Neural cell (in vitro differentiated cells): ENCODE measurements around the gene MSI1. TPM values are rescaled to one million over a fixed set of nuclear protein-coding genes. Genes with fewer than 3 reads are reported as not detected.

Experiments used
- H2AFZ ChIP-seq: fragments of 200-600, 300-800 bp; sonication (generic), shearing (Covaris generic); 2 replicates; pipeline ENCODE4 v1.6.0; 2014; ENCODE audit warnings: low read depth, mild to moderate bottlenecking, antibody characterized with exemption, low read length, moderate library complexity
- H3F3A ChIP-seq: fragments of 200-600 bp; shearing (Covaris generic); 2 replicates; pipeline ENCODE4 v1.6.1; 2016; ENCODE audit warnings: mild to moderate bottlenecking, moderate library complexity, mixed read lengths, antibody characterized with exemption, low read length; ENCODE audit not compliant: insufficient read depth, poor library complexity, severe bottlenecking
- H3K27ac ChIP-seq: fragments of 200-600, 300-800 bp; sonication (generic), shearing (Covaris generic); 2 replicates; pipeline ENCODE4 v1.5.1; 2014; ENCODE audit warnings: mild to moderate bottlenecking, low read length, moderate library complexity
- H3K27me3 ChIP-seq: fragments of 300-800, 200-600 bp; sonication (generic), shearing (Covaris generic); 2 replicates; pipeline ENCODE4 v1.6.0; 2014; ENCODE audit warnings: mild to moderate bottlenecking, low read depth, low read length, moderate library complexity; ENCODE audit not compliant: insufficient read depth
- H3K36me3 ChIP-seq: fragments of 300-800, 200-600 bp; sonication (generic), shearing (Covaris generic); 2 replicates; pipeline ENCODE4 v1.5.1; 2014; ENCODE audit warnings: mild to moderate bottlenecking, antibody characterized with exemption, low read length, moderate library complexity; ENCODE audit not compliant: insufficient read depth
- H3K4me2 ChIP-seq: fragments of 300-800, 200-600 bp; sonication (generic), shearing (Covaris generic); 2 replicates; pipeline ENCODE4 v1.6.0; 2014; ENCODE audit warnings: mild to moderate bottlenecking, low read length
- H3K4me3 ChIP-seq: fragments of 300-800, 200-600 bp; sonication (generic), shearing (Covaris generic); 2 replicates; pipeline ENCODE4 v1.5.1; 2014; ENCODE audit warnings: mild to moderate bottlenecking, low read length, moderate library complexity
- H3K79me2 ChIP-seq: fragments of 200-600 bp; shearing (Covaris generic); replicated peaks from 2 replicates; pipeline ENCODE4 v1.6.0; 2014; ENCODE audit warnings: mild to moderate bottlenecking, low read length, moderate library complexity; ENCODE audit not compliant: insufficient read depth
- H3K9ac ChIP-seq: fragments of 300-800, 200-600 bp; sonication (generic), shearing (Covaris generic); 2 replicates; pipeline ENCODE4 v1.6.1; 2016; ENCODE audit warnings: mild to moderate bottlenecking, low read length, mixed read lengths
- H3K9me2 ChIP-seq: fragments of 200-600 bp; shearing (Covaris generic); 2 replicates; pipeline ENCODE4 v1.6.1; 2016; ENCODE audit warnings: mild to moderate bottlenecking, low read length, mixed read lengths; ENCODE audit not compliant: insufficient read depth
- H3K9me3 ChIP-seq: fragments of 200-600, 300-800 bp; sonication (generic), shearing (Covaris generic); 2 replicates; pipeline ENCODE4 v1.6.1; 2016; ENCODE audit warnings: mild to moderate bottlenecking, mixed run types, low read length, moderate library complexity, mixed read lengths
- H4K20me1 ChIP-seq: fragments of 200-600 bp; shearing (Covaris generic); 2 replicates; pipeline ENCODE4 v1.6.1; 2016; ENCODE audit warnings: mild to moderate bottlenecking, mixed run types; ENCODE audit not compliant: insufficient read depth
- EP300 ChIP-seq: fragments of 450-650 bp; conservative IDR thresholded peaks from 2 replicates; pipeline ENCODE4 v1.6.1; 2014; ENCODE audit warnings: antibody characterized with exemption, mild to moderate bottlenecking, moderate library complexity; ENCODE audit not compliant: poor library complexity, severe bottlenecking
- EZH2 ChIP-seq: fragments of 200-600, 300-800 bp; shearing (Covaris generic), sonication (generic); IDR thresholded peaks from 2 replicates; pipeline ENCODE4 v1.6.1; 2014; ENCODE audit warnings: antibody characterized with exemption, low read length, borderline replicate concordance, mild to moderate bottlenecking; ENCODE audit not compliant: insufficient read depth, poor library complexity, severe bottlenecking
- MXI1 ChIP-seq: fragments of 450-650 bp; conservative IDR thresholded peaks from 2 replicates; pipeline ENCODE4 v1.6.1; 2014; ENCODE audit warnings: antibody characterized with exemption, mild to moderate bottlenecking; ENCODE audit not compliant: poor library complexity, severe bottlenecking
- POLR2AphosphoS5 ChIP-seq: IDR thresholded peaks from 2 replicates; pipeline ENCODE4 v1.6.1; 2012
- RAD21 ChIP-seq: fragments of 450-650 bp; conservative IDR thresholded peaks from 2 replicates; pipeline ENCODE4 v1.6.1; 2014; ENCODE audit warnings: antibody characterized with exemption, mild to moderate bottlenecking, moderate library complexity
- SMC3 ChIP-seq: fragments of 450-650 bp; conservative IDR thresholded peaks from 2 replicates; pipeline ENCODE4 v1.6.1; 2014; ENCODE audit warnings: antibody characterized with exemption, mild to moderate bottlenecking, moderate library complexity; ENCODE audit not compliant: poor library complexity
- TAF1 ChIP-seq: IDR thresholded peaks from 2 replicates; pipeline ENCODE4 v1.6.1; 2012; ENCODE audit warnings: low read depth
- polyA plus RNA-seq: library from polyadenylated mRNA; depleted of rRNA; stranded (reverse); fragments of >200 nt; gene quantifications from 2 replicates; pipeline ENCODE4 v1.2.3, GENCODE V29; 2014
- TF ChIP-seq, protein P1 (sequence below): fragments of 450-650 bp; IDR thresholded peaks from 2 replicates; pipeline ENCODE4 v1.5.1; 2014; ENCODE audit warnings: antibody characterized with exemption, mild to moderate bottlenecking, moderate library complexity; ENCODE audit not compliant: poor library complexity, severe bottlenecking
- TF ChIP-seq, protein P2 (sequence below): IDR thresholded peaks from 2 replicates; pipeline ENCODE4 v1.6.1; 2012; ENCODE audit warnings: borderline replicate concordance

Gene MSI1
- polyA plus RNA-seq, 1 donor from 2014 or later = 7.5 TPM

DNA sequence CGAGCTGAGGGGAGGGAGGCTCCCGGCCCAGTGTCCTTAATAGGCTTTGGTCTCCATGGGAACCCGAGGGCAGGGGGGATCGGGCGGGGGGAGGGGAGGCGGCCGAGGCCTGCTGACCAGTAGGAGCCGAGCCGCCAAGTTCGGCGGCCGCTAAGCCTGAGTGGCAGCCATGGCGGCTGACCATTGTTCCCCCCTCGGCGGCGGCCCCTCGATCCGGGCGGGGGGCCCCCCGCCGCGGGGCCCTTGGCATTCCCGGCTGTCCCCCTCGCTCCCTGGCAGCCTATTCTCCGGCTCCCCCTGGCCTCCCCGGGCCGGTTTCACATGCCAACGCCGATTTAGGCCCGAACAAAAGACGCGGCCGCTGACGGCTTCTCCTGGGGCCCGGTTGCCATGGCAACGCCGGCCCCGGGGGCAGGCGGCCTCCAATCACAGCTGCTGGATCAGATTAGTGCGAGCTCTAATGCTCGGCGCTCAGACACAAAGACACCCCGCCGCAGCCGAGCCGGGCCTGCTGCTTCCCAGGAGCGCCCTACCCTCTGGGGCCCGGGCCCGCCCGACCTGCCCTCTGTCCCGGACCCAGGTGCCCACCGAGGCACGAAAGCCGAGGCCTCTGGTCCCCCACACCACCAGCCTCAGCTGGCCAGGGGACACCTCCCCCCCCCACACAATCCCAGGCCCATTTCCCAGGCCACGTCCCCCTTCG is 7.3 kb downstream of the MSI1 start:
- Histone ChIP-seq H4K20me1 (no peaks in the 10 kb centered on the region), H3K9me3 (no peaks in the 10 kb centered on the region), H3K4me2 (peak overlapping the region; percentile 81), H3K4me3 (peak overlapping the region; percentile 65), H3F3A (peaks cover 9% of the 10 kb centered on the region), H3K9ac (peak overlapping the region; percentile 95), H3K9me2 (no peaks in the 10 kb centered on the region), H2AFZ (peak overlapping the region; percentile 24), H3K27me3 (no peaks in the 10 kb centered on the region), H3K79me2 (peaks cover 54% of the 10 kb centered on the region), H3K27ac (peak overlapping the region; percentile 100), H3K36me3 (peaks cover 9% of the 10 kb centered on the region)
- TF ChIP-seq, protein P1, sequence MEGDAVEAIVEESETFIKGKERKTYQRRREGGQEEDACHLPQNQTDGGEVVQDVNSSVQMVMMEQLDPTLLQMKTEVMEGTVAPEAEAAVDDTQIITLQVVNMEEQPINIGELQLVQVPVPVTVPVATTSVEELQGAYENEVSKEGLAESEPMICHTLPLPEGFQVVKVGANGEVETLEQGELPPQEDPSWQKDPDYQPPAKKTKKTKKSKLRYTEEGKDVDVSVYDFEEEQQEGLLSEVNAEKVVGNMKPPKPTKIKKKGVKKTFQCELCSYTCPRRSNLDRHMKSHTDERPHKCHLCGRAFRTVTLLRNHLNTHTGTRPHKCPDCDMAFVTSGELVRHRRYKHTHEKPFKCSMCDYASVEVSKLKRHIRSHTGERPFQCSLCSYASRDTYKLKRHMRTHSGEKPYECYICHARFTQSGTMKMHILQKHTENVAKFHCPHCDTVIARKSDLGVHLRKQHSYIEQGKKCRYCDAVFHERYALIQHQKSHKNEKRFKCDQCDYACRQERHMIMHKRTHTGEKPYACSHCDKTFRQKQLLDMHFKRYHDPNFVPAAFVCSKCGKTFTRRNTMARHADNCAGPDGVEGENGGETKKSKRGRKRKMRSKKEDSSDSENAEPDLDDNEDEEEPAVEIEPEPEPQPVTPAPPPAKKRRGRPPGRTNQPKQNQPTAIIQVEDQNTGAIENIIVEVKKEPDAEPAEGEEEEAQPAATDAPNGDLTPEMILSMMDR = no peak
- no peak for TF ChIP-seq EZH2
- peak; percentile 16 for TF ChIP-seq SMC3
- TF ChIP-seq RAD21 = no peak
- peak; percentile 95 for TF ChIP-seq POLR2AphosphoS5
- peak; percentile 45 for TF ChIP-seq TAF1
- TF ChIP-seq, protein P2, sequence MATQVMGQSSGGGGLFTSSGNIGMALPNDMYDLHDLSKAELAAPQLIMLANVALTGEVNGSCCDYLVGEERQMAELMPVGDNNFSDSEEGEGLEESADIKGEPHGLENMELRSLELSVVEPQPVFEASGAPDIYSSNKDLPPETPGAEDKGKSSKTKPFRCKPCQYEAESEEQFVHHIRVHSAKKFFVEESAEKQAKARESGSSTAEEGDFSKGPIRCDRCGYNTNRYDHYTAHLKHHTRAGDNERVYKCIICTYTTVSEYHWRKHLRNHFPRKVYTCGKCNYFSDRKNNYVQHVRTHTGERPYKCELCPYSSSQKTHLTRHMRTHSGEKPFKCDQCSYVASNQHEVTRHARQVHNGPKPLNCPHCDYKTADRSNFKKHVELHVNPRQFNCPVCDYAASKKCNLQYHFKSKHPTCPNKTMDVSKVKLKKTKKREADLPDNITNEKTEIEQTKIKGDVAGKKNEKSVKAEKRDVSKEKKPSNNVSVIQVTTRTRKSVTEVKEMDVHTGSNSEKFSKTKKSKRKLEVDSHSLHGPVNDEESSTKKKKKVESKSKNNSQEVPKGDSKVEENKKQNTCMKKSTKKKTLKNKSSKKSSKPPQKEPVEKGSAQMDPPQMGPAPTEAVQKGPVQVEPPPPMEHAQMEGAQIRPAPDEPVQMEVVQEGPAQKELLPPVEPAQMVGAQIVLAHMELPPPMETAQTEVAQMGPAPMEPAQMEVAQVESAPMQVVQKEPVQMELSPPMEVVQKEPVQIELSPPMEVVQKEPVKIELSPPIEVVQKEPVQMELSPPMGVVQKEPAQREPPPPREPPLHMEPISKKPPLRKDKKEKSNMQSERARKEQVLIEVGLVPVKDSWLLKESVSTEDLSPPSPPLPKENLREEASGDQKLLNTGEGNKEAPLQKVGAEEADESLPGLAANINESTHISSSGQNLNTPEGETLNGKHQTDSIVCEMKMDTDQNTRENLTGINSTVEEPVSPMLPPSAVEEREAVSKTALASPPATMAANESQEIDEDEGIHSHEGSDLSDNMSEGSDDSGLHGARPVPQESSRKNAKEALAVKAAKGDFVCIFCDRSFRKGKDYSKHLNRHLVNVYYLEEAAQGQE = peak; percentile 62
- TF ChIP-seq MXI1 = peak; percentile 72
- TF ChIP-seq EP300 = peak; percentile 74

DNA sequence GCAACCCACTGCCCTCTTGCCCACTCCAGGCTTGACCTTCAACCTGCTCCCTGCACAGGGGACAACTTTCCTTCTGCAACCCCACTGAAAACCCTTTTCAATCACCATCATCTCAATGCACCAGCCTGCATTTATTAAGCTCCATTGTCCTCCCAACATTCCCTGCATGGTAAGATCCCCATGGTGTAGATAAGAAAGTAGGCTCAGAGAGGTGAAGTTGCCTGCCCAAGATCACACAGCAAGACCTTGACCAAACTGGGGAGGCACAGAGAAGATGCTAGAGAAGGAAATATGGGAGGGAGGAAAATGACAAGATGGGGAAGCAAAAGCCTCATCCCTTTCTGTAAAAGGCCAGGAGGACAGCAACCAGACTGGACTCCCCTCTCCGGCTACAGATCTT is 9.8 kb downstream of the MSI1 start:
- Histone ChIP-seq H3K79me2 (peaks cover 36% of the 10 kb centered on the region), H2AFZ (no peak overlapping the region), H3K4me2 (no peak overlapping the region), H3K27ac (no peak overlapping the region), H3K27me3 (no peaks in the 10 kb centered on the region), H3F3A (peaks cover 9% of the 10 kb centered on the region), H4K20me1 (no peaks in the 10 kb centered on the region), H3K9ac (no peak overlapping the region), H3K9me2 (no peaks in the 10 kb centered on the region), H3K4me3 (no peak overlapping the region), H3K9me3 (no peaks in the 10 kb centered on the region), H3K36me3 (peaks cover 16% of the 10 kb centered on the region)
- TF ChIP-seq, protein P1 = no peak
- TF ChIP-seq, protein P2 = no peak
- no peak for TF ChIP-seq EZH2
- TF ChIP-seq RAD21 = no peak
- TF ChIP-seq EP300 = no peak
- TF ChIP-seq POLR2AphosphoS5 = no peak
- no peak for TF ChIP-seq MXI1
- TF ChIP-seq TAF1 = no peak
- no peak for TF ChIP-seq SMC3
